Activated naive CD4-positive, alpha-beta T cell treated with anti-CD3 and anti-CD28 coated beads, Interleukin-2, amount 50 U/mL, for 72 hours (primary cell): Measurements from ENCODE around the gene MAP3K7CL. TPM values are rescaled to one million over a fixed set of nuclear protein-coding genes. Genes with fewer than 3 reads are reported as not detected.

ENCODE experiments used
- ATAC-seq, 2 donors: fragments of 150-1000 bp; cut with Tn5 transposase; 2 replicates each; pipeline ENCODE4 v1.10.0; 2021; ENCODE audit warnings: mild to moderate bottlenecking in 2 of 2, moderate library complexity in 2 of 2
- DNase-seq, 2 donors: peaks; one replicate each; pipeline ENCODE4 v3.0.0; 2021 to 2022; ENCODE audit warnings: low spot score in 2 of 2
- H3K27ac Mint-ChIP-seq, 2 donors: one replicate each; pipeline ENCODE4 v1.8.0; 2022; ENCODE audit warnings: mild to moderate bottlenecking in 2 of 2, mixed read lengths in 2 of 2
- H3K36me3 Mint-ChIP-seq, 2 donors: one replicate each; pipeline ENCODE4 v1.8.0; 2022; ENCODE audit warnings: mixed read lengths in 2 of 2
- H3K9me3 Mint-ChIP-seq, 2 donors: one replicate each; pipeline ENCODE4 v1.8.0; 2022; ENCODE audit warnings: mixed read lengths in 2 of 2
- total RNA-seq, 2 donors: library from RNA; stranded (reverse); gene quantifications; one replicate each; pipeline ENCODE4 v1.2.3, GENCODE V29; 2022

The MAP3K7CL gene
- total RNA-seq, 2 donors from 2014 or later = 5.4 to 8.6 TPM

GRCh38 chr21:29196670-29197191, 66.3 kb downstream of the MAP3K7CL start:
- peak overlapping the region; percentile 90 to 97 for H3K27ac Mint-ChIP-seq
- peak; percentile 34 to 39 for ATAC-seq
- no peak for DNase-seq
- H3K36me3 Mint-ChIP-seq = peaks cover 30 to 44% of the 10 kb centered on the region in 2 donors
- H3K9me3 Mint-ChIP-seq = peaks cover 31 to 37% of the 10 kb centered on the region in 2 donors

- H3K27ac Mint-ChIP-seq = no peak overlapping the region
- no peak for ATAC-seq
- DNase-seq = no peak
- peaks cover 29 to 42% of the 10 kb centered on the region in 2 donors for H3K9me3 Mint-ChIP-seq
- peaks cover 33 to 59% of the 10 kb centered on the region in 2 donors for H3K36me3 Mint-ChIP-seq
Measured at GRCh38 chr21:29201186-29201585, 70.7 kb downstream of the MAP3K7CL start.

- Mint-ChIP-seq H3K9me3 (peaks cover 4 to 19% of the 10 kb centered on the region in 2 donors), H3K36me3 (peaks cover 6 to 26% of the 10 kb centered on the region in 2 donors), H3K27ac (no peak overlapping the region)
- ATAC-seq (peak in 1 of 2 donors; percentile 53), DNase-seq (no peak)
Measured at GRCh38 chr21:29205009-29205408, 74.6 kb downstream of the MAP3K7CL start.

- ATAC-seq = no peak
- Mint-ChIP-seq H3K9me3 (peaks cover 2 to 20% of the 10 kb centered on the region in 2 donors), H3K36me3 (peaks cover 6 to 23% of the 10 kb centered on the region in 2 donors), H3K27ac (no peak overlapping the region)
- DNase-seq = no peak
Measured at GRCh38 chr21:29205988-29206387, 75.5 kb downstream of the MAP3K7CL start.

GRCh38 chr21:29206445-29206844, 76.0 kb downstream of the MAP3K7CL start:
- H3K9me3 Mint-ChIP-seq = peaks cover 0 to 18% of the 10 kb centered on the region in 2 donors
- peaks cover 6 to 19% of the 10 kb centered on the region in 2 donors for H3K36me3 Mint-ChIP-seq
- ATAC-seq = no peak
- DNase-seq = no peak
- no peak overlapping the region for H3K27ac Mint-ChIP-seq

- ATAC-seq (no peak), DNase-seq (no peak)
- no peak overlapping the region for H3K27ac Mint-ChIP-seq
- H3K9me3 Mint-ChIP-seq = peaks cover 0 to 13% of the 10 kb centered on the region in 2 donors
- H3K36me3 Mint-ChIP-seq = peaks cover 6 to 11% of the 10 kb centered on the region in 2 donors
Measured at GRCh38 chr21:29207201-29207600, 76.8 kb downstream of the MAP3K7CL start.

- ATAC-seq = peak in 1 of 2 donors; percentile 74
Measured at GRCh38 chr21:29208044-29208681, 77.7 kb downstream of the MAP3K7CL start.

GRCh38 chr21:29208682-29209059, 78.2 kb downstream of the MAP3K7CL start:
- H3K9me3 Mint-ChIP-seq = peaks cover 0 to 8% of the 10 kb centered on the region in 2 donors
- ATAC-seq (peak in 1 of 2 donors; percentile 65), DNase-seq (no peak)
- no peak overlapping the region for H3K27ac Mint-ChIP-seq
- no peaks in the 10 kb centered on the region for H3K36me3 Mint-ChIP-seq

More at GRCh38 chr21:29208044-29208681, 77.7 kb downstream of the MAP3K7CL start:
- peaks cover 0 to 8% of the 10 kb centered on the region in 2 donors for H3K9me3 Mint-ChIP-seq
- no peak for DNase-seq
- no peak overlapping the region for H3K27ac Mint-ChIP-seq
- peaks cover 1 to 4% of the 10 kb centered on the region in 2 donors for H3K36me3 Mint-ChIP-seq

- no peak for ATAC-seq
- H3K27ac Mint-ChIP-seq = no peak overlapping the region
- H3K36me3 Mint-ChIP-seq = no peaks in the 10 kb centered on the region
- H3K9me3 Mint-ChIP-seq = peaks cover 0 to 8% of the 10 kb centered on the region in 2 donors
- DNase-seq = no peak
Measured at GRCh38 chr21:29209696-29210095, 79.3 kb downstream of the MAP3K7CL start.

- no peak overlapping the region for H3K27ac Mint-ChIP-seq
- peaks cover 0 to 8% of the 10 kb centered on the region in 2 donors for H3K9me3 Mint-ChIP-seq
- no peaks in the 10 kb centered on the region for H3K36me3 Mint-ChIP-seq
- DNase-seq = no peak
- no peak for ATAC-seq
Measured at GRCh38 chr21:29211205-29211604, 80.8 kb downstream of the MAP3K7CL start.

- Mint-ChIP-seq H3K36me3 (no peaks in the 10 kb centered on the region), H3K9me3 (peaks cover 0 to 8% of the 10 kb centered on the region in 2 donors), H3K27ac (no peak overlapping the region)
- DNase-seq (no peak), ATAC-seq (no peak)
Measured at GRCh38 chr21:29212446-29212845, 82.0 kb downstream of the MAP3K7CL start.

GRCh38 chr21:29213513-29214385, 83.3 kb downstream of the MAP3K7CL start:
- peaks cover 0 to 8% of the 10 kb centered on the region in 2 donors for H3K9me3 Mint-ChIP-seq
- no peaks in the 10 kb centered on the region for H3K36me3 Mint-ChIP-seq
- no peak for DNase-seq
- no peak for ATAC-seq
- no peak overlapping the region for H3K27ac Mint-ChIP-seq

GRCh38 chr21:29215709-29216108, 85.3 kb downstream of the MAP3K7CL start:
- peaks cover 0 to 7% of the 10 kb centered on the region in 2 donors for H3K9me3 Mint-ChIP-seq
- H3K27ac Mint-ChIP-seq = no peak overlapping the region
- no peaks in the 10 kb centered on the region for H3K36me3 Mint-ChIP-seq
- ATAC-seq (no peak), DNase-seq (no peak)

- Mint-ChIP-seq H3K9me3 (no peaks in the 10 kb centered on the region), H3K36me3 (no peaks in the 10 kb centered on the region), H3K27ac (no peak overlapping the region)
- ATAC-seq = no peak
- no peak for DNase-seq
Measured at GRCh38 chr21:29217818-29218291, 87.4 kb downstream of the MAP3K7CL start.

GRCh38 chr21:29218749-29219148, 88.3 kb downstream of the MAP3K7CL start:
- no peak for ATAC-seq
- H3K36me3 Mint-ChIP-seq = no peaks in the 10 kb centered on the region
- no peak overlapping the region for H3K27ac Mint-ChIP-seq
- no peaks in the 10 kb centered on the region for H3K9me3 Mint-ChIP-seq
- DNase-seq = no peak

GRCh38 chr21:29219165-29219770, 88.8 kb downstream of the MAP3K7CL start:
- no peaks in the 10 kb centered on the region for H3K36me3 Mint-ChIP-seq

More at GRCh38 chr21:29219165-29219770, 88.8 kb downstream of the MAP3K7CL start:
- ATAC-seq (no peak), DNase-seq (no peak)
- Mint-ChIP-seq H3K9me3 (no peaks in the 10 kb centered on the region), H3K27ac (no peak overlapping the region)
